ENCODE results near the gene MGAT5B. TPM values are rescaled to one million over a fixed set of nuclear protein-coding genes. Genes with fewer than 3 reads are reported as not detected.

Gene MGAT5B
- polyA plus RNA-seq, 4 donors: 1.2 to 2.2 (median 1.3) TPM

- no peak for DNase-seq (ENCODE audit: low read depth in 4 of 4, low spot score in 3 of 4)
Measured at GRCh38 chr17:76902476-76902875, 34.3 kb downstream of the MGAT5B start.

GRCh38 chr17:76903631-76904030, 35.4 kb downstream of the MGAT5B start:
- no peak for DNase-seq (ENCODE audit: low read depth in 4 of 4, low spot score in 3 of 4)

- DNase-seq (ENCODE audit: low read depth in 4 of 4, low spot score in 3 of 4): no peak
Measured at GRCh38 chr17:76904116-76904515, 35.9 kb downstream of the MGAT5B start.

- no peak for DNase-seq (ENCODE audit: low read depth in 4 of 4, low spot score in 3 of 4)
Measured at GRCh38 chr17:76905036-76905435, 36.8 kb downstream of the MGAT5B start.

GRCh38 chr17:76905836-76906235, 37.6 kb downstream of the MGAT5B start:
- DNase-seq (ENCODE audit: low read depth in 4 of 4, low spot score in 3 of 4): no peak

GRCh38 chr17:76906463-76906862, 38.3 kb downstream of the MGAT5B start:
- DNase-seq (ENCODE audit: low read depth in 4 of 4, low spot score in 3 of 4): no peak

GRCh38 chr17:76907352-76907751, 39.1 kb downstream of the MGAT5B start:
- DNase-seq (ENCODE audit: low read depth in 4 of 4, low spot score in 3 of 4): no peak

- peak; percentile 52 to 79 (median 61) for DNase-seq (ENCODE audit: low read depth in 4 of 4, low spot score in 3 of 4)
Measured at GRCh38 chr17:76909971-76910760, 42.0 kb downstream of the MGAT5B start.

GRCh38 chr17:76911299-76912017, 43.3 kb downstream of the MGAT5B start:
- DNase-seq (ENCODE audit: low read depth in 4 of 4, low spot score in 3 of 4): no peak

GRCh38 chr17:76912421-76913164, 44.4 kb downstream of the MGAT5B start:
- DNase-seq (ENCODE audit: low read depth in 4 of 4, low spot score in 3 of 4): peak in 1 of 4 donors; percentile 30

GRCh38 chr17:76914937-76915336, 46.7 kb downstream of the MGAT5B start:
- no peak for DNase-seq (ENCODE audit: low read depth in 4 of 4, low spot score in 3 of 4)

GRCh38 chr17:76915840-76916510, 47.8 kb downstream of the MGAT5B start:
- no peak for DNase-seq (ENCODE audit: low read depth in 4 of 4, low spot score in 3 of 4)

GRCh38 chr17:76917829-76918228, 49.6 kb downstream of the MGAT5B start:
- DNase-seq (ENCODE audit: low read depth in 4 of 4, low spot score in 3 of 4): no peak

- DNase-seq (ENCODE audit: low read depth in 4 of 4, low spot score in 3 of 4): no peak
Measured at GRCh38 chr17:76918811-76919210, 50.6 kb downstream of the MGAT5B start.

GRCh38 chr17:76920364-76921139, 52.3 kb downstream of the MGAT5B start:
- DNase-seq (ENCODE audit: low read depth in 4 of 4, low spot score in 3 of 4): no peak

GRCh38 chr17:76921340-76922036, 53.3 kb downstream of the MGAT5B start:
- DNase-seq (ENCODE audit: low read depth in 4 of 4, low spot score in 3 of 4): no peak

GRCh38 chr17:76922084-76922483, 53.9 kb downstream of the MGAT5B start:
- no peak for DNase-seq (ENCODE audit: low read depth in 4 of 4, low spot score in 3 of 4)

- DNase-seq (ENCODE audit: low read depth in 4 of 4, low spot score in 3 of 4): no peak
Measured at GRCh38 chr17:76922967-76923366, 54.8 kb downstream of the MGAT5B start.

- no peak for DNase-seq (ENCODE audit: low read depth in 4 of 4, low spot score in 3 of 4)
Measured at GRCh38 chr17:76923491-76923890, 55.3 kb downstream of the MGAT5B start.

Data from left renal pelvis (tissue), 4 donors.